Vagina (tissue), 2 donors: ENCODE results near the gene LOXL3.

ENCODE experiments used
- POLR2A ChIP-seq, 2 donors: fragments of 450-650 bp; IDR thresholded peaks; one replicate each; pipeline ENCODE4 v1.6.1; 2017; ENCODE audit warnings: antibody characterized with exemption in 2 of 2, mild to moderate bottlenecking in 2 of 2, moderate library complexity in 2 of 2
- TF ChIP-seq, protein P1 (sequence below), 3 experiments: fragments of 450-650 bp in 2 of 3; fragments of 200-600 bp in 1 of 3; sonication (generic) in 1 of 3; IDR thresholded peaks; one replicate each; pipeline ENCODE4 v1.5.1; 2017 to 2019; ENCODE audit warnings: antibody characterized with exemption in 3 of 3, mild to moderate bottlenecking in 2 of 3, moderate library complexity in 2 of 3

GRCh38 chr2:74558284-74559230 lies 4.8 kb upstream of the LOXL3 start:
- TF ChIP-seq, protein P1, sequence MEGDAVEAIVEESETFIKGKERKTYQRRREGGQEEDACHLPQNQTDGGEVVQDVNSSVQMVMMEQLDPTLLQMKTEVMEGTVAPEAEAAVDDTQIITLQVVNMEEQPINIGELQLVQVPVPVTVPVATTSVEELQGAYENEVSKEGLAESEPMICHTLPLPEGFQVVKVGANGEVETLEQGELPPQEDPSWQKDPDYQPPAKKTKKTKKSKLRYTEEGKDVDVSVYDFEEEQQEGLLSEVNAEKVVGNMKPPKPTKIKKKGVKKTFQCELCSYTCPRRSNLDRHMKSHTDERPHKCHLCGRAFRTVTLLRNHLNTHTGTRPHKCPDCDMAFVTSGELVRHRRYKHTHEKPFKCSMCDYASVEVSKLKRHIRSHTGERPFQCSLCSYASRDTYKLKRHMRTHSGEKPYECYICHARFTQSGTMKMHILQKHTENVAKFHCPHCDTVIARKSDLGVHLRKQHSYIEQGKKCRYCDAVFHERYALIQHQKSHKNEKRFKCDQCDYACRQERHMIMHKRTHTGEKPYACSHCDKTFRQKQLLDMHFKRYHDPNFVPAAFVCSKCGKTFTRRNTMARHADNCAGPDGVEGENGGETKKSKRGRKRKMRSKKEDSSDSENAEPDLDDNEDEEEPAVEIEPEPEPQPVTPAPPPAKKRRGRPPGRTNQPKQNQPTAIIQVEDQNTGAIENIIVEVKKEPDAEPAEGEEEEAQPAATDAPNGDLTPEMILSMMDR (IDR thresholded peaks at IDR 0.05), result no peak
- no peak for TF ChIP-seq POLR2A (IDR thresholded peaks at IDR 0.05)
